ENCODE results near the gene BMAL1. TPM values are rescaled to one million over a fixed set of nuclear protein-coding genes. Genes with fewer than 3 reads are reported as not detected.

BMAL1 gene
- total and polyA plus RNA-seq, 2 donors from 2014 or later, result 9.2 to 20.6 TPM

- DNase-seq (no peak), FAIRE-seq (no peak)
- Histone ChIP-seq H3K27me3 (ENCODE audit: control insufficient read depth, insufficient read depth, low read length) (no peaks in the 10 kb centered on the region), H3K36me3 (ENCODE audit: control insufficient read depth in 2 of 3, insufficient read depth in 3 of 3, low read length in 3 of 3) (no peaks in the 10 kb centered on the region), H3K4me3 (ENCODE audit: low read length in 3 of 3) (no peak overlapping the region), H3K4me1 (ENCODE audit: control insufficient read depth in 2 of 3, insufficient read depth in 2 of 3, low read depth in 1 of 3, low read length in 3 of 3) (no peaks in the 10 kb centered on the region), H3K27ac (ENCODE audit: low read depth in 2 of 2, low read length in 2 of 2) (no peak overlapping the region), H3K9me3 (ENCODE audit: control insufficient read depth in 2 of 3, insufficient read depth in 1 of 3, low read length in 3 of 3) (no peaks in the 10 kb centered on the region), H3K9ac (ENCODE audit: low read length in 3 of 3) (no peak overlapping the region)
- no peak for TF ChIP-seq CTCF (IDR thresholded peaks at IDR 0.05; ENCODE audit: borderline replicate concordance, extremely low read depth, insufficient read depth)
- intact Hi-C loops (cut with DNase I), result no loop called here
Measured at GRCh38 chr11:13236626-13237025, 41.0 kb upstream of the BMAL1 start.

GRCh38 chr11:13237761-13238160 is 39.8 kb upstream of the BMAL1 start:
- FAIRE-seq (no peak), DNase-seq (no peak)
- intact Hi-C loops (cut with DNase I), result no loop called here

GRCh38 chr11:13238879-13239514 is 38.6 kb upstream of the BMAL1 start:
- no peak overlapping the region for H3K27ac ChIP-seq (ENCODE audit: low read depth in 2 of 2, low read length in 2 of 2)
- no peaks in the 10 kb centered on the region for H3K9me3 ChIP-seq (ENCODE audit: control insufficient read depth in 2 of 3, insufficient read depth in 1 of 3, low read length in 3 of 3)
- no peak overlapping the region for H3K4me3 ChIP-seq (ENCODE audit: low read length in 3 of 3)
- no peaks in the 10 kb centered on the region for H3K4me1 ChIP-seq (ENCODE audit: control insufficient read depth in 2 of 3, insufficient read depth in 2 of 3, low read depth in 1 of 3, low read length in 3 of 3)
- FAIRE-seq (no peak), DNase-seq (peak in 3 of 5 donors; percentile 38 to 58 (median 49))
- no peaks in the 10 kb centered on the region for H3K36me3 ChIP-seq (ENCODE audit: control insufficient read depth in 2 of 3, insufficient read depth in 3 of 3, low read length in 3 of 3)
- peak; percentile 76 for TF ChIP-seq CTCF (IDR thresholded peaks at IDR 0.05; ENCODE audit: borderline replicate concordance, extremely low read depth, insufficient read depth)
- no peaks in the 10 kb centered on the region for H3K27me3 ChIP-seq (ENCODE audit: control insufficient read depth, insufficient read depth, low read length)
- no peak overlapping the region for H3K9ac ChIP-seq (ENCODE audit: low read length in 3 of 3)
- intact Hi-C loops (cut with DNase I), result no loop called here

More at GRCh38 chr11:13237761-13238160, 39.8 kb upstream of the BMAL1 start:
- no peaks in the 10 kb centered on the region for H3K4me1 ChIP-seq (ENCODE audit: control insufficient read depth in 2 of 3, insufficient read depth in 2 of 3, low read depth in 1 of 3, low read length in 3 of 3)
- TF ChIP-seq CTCF (IDR thresholded peaks at IDR 0.05; ENCODE audit: borderline replicate concordance, extremely low read depth, insufficient read depth), result no peak
- no peaks in the 10 kb centered on the region for H3K27me3 ChIP-seq (ENCODE audit: control insufficient read depth, insufficient read depth, low read length)
- H3K36me3 ChIP-seq (ENCODE audit: control insufficient read depth in 2 of 3, insufficient read depth in 3 of 3, low read length in 3 of 3), result no peaks in the 10 kb centered on the region
- H3K9me3 ChIP-seq (ENCODE audit: control insufficient read depth in 2 of 3, insufficient read depth in 1 of 3, low read length in 3 of 3), result no peaks in the 10 kb centered on the region
- no peak overlapping the region for H3K27ac ChIP-seq (ENCODE audit: low read depth in 2 of 2, low read length in 2 of 2)
- H3K4me3 ChIP-seq (ENCODE audit: low read length in 3 of 3), result no peak overlapping the region
- H3K9ac ChIP-seq (ENCODE audit: low read length in 3 of 3), result no peak overlapping the region

GRCh38 chr11:13242564-13242963 is 35.0 kb upstream of the BMAL1 start:
- no peaks in the 10 kb centered on the region for H3K36me3 ChIP-seq (ENCODE audit: control insufficient read depth in 2 of 3, insufficient read depth in 3 of 3, low read length in 3 of 3)
- H3K27me3 ChIP-seq (ENCODE audit: control insufficient read depth, insufficient read depth, low read length), result no peaks in the 10 kb centered on the region
- no peaks in the 10 kb centered on the region for H3K4me1 ChIP-seq (ENCODE audit: control insufficient read depth in 2 of 3, insufficient read depth in 2 of 3, low read depth in 1 of 3, low read length in 3 of 3)
- intact Hi-C loops (cut with DNase I), result no loop called here
- FAIRE-seq (no peak), DNase-seq (no peak)
- no peak for TF ChIP-seq CTCF (IDR thresholded peaks at IDR 0.05; ENCODE audit: borderline replicate concordance, extremely low read depth, insufficient read depth)
- H3K27ac ChIP-seq (ENCODE audit: low read depth in 2 of 2, low read length in 2 of 2), result no peak overlapping the region
- H3K4me3 ChIP-seq (ENCODE audit: low read length in 3 of 3), result no peak overlapping the region
- no peak overlapping the region for H3K9ac ChIP-seq (ENCODE audit: low read length in 3 of 3)
- no peaks in the 10 kb centered on the region for H3K9me3 ChIP-seq (ENCODE audit: control insufficient read depth in 2 of 3, insufficient read depth in 1 of 3, low read length in 3 of 3)

Data from kidney (tissue), 14 donors.